Mucosa of rectum (tissue), 2 donors: ENCODE results near the gene RGS17.

ENCODE experiments used
- H3K27ac ChIP-seq, 2 donors: one replicate each; pipeline ENCODE4 v1.7.0; 2013; ENCODE audit warnings: inconsistent platforms in 2 of 2, low read depth in 2 of 2, low read length in 2 of 2
- H3K27me3 ChIP-seq, 2 donors: one replicate each; pipeline ENCODE4 v1.7.0; 2013; ENCODE audit warnings: low read length in 2 of 2; ENCODE audit not compliant: control insufficient read depth in 2 of 2, insufficient read depth in 2 of 2
- H3K36me3 ChIP-seq, 2 donors: one replicate each; pipeline ENCODE4 v1.7.0; 2013; ENCODE audit warnings: low read length in 2 of 2; ENCODE audit not compliant: control insufficient read depth in 2 of 2, insufficient read depth in 2 of 2
- H3K4me1 ChIP-seq, 2 donors: one replicate each; pipeline ENCODE4 v1.7.0; 2013; ENCODE audit warnings: low read length in 2 of 2, mild to moderate bottlenecking in 1 of 2; ENCODE audit not compliant: control insufficient read depth in 2 of 2, insufficient read depth in 2 of 2
- H3K4me3 ChIP-seq, 2 donors: one replicate each; pipeline ENCODE4 v1.7.0; 2013; ENCODE audit warnings: low read length in 2 of 2
- H3K9ac ChIP-seq, 2 donors: one replicate each; pipeline ENCODE4 v1.7.0; 2013; ENCODE audit warnings: low read length in 2 of 2, low read depth in 1 of 2, mild to moderate bottlenecking in 1 of 2
- H3K9me3 ChIP-seq, 2 donors: one replicate each; pipeline ENCODE4 v1.7.0; 2013; ENCODE audit warnings: low read length in 2 of 2; ENCODE audit not compliant: control insufficient read depth in 2 of 2
- donor health status: healthy.
- donor health status: Normal muscosa, but diverticular disease.

RGS17 gene

GRCh38 chr6:153104220-153104619, 26.9 kb downstream of the RGS17 start:
- Histone ChIP-seq H3K4me3 (no peak overlapping the region), H3K9me3 (no peaks in the 10 kb centered on the region), H3K4me1 (no peaks in the 10 kb centered on the region), H3K36me3 (no peaks in the 10 kb centered on the region), H3K27ac (no peak overlapping the region), H3K27me3 (no peaks in the 10 kb centered on the region), H3K9ac (no peak overlapping the region)

GRCh38 chr6:153103319-153103655, 27.8 kb downstream of the RGS17 start:
- H3K36me3 ChIP-seq: no peaks in the 10 kb centered on the region
- H3K4me3 ChIP-seq: no peak overlapping the region
- no peaks in the 10 kb centered on the region for H3K9me3 ChIP-seq
- no peaks in the 10 kb centered on the region for H3K27me3 ChIP-seq
- no peak overlapping the region for H3K27ac ChIP-seq
- no peaks in the 10 kb centered on the region for H3K4me1 ChIP-seq
- no peak overlapping the region for H3K9ac ChIP-seq

- H3K4me1 ChIP-seq: no peaks in the 10 kb centered on the region
Observed at GRCh38 chr6:153102605-153103318, 28.3 kb downstream of the RGS17 start.

GRCh38 chr6:153101461-153101860, 29.6 kb downstream of the RGS17 start:
- H3K36me3 ChIP-seq: no peaks in the 10 kb centered on the region
- H3K4me1 ChIP-seq: no peaks in the 10 kb centered on the region
- H3K27ac ChIP-seq: no peak overlapping the region
- no peaks in the 10 kb centered on the region for H3K27me3 ChIP-seq
- H3K9ac ChIP-seq: no peak overlapping the region
- H3K9me3 ChIP-seq: no peaks in the 10 kb centered on the region
- H3K4me3 ChIP-seq: no peak overlapping the region

More at GRCh38 chr6:153102605-153103318, 28.3 kb downstream of the RGS17 start:
- Histone ChIP-seq H3K27ac (no peak overlapping the region), H3K36me3 (no peaks in the 10 kb centered on the region), H3K9ac (no peak overlapping the region), H3K4me3 (no peak overlapping the region), H3K27me3 (no peaks in the 10 kb centered on the region), H3K9me3 (no peaks in the 10 kb centered on the region)

GRCh38 chr6:153099636-153100035, 31.4 kb downstream of the RGS17 start:
- H3K9me3 ChIP-seq: no peaks in the 10 kb centered on the region
- no peak overlapping the region for H3K27ac ChIP-seq
- H3K27me3 ChIP-seq: no peaks in the 10 kb centered on the region
- H3K36me3 ChIP-seq: no peaks in the 10 kb centered on the region
- no peaks in the 10 kb centered on the region for H3K4me1 ChIP-seq
- H3K9ac ChIP-seq: no peak overlapping the region
- peak overlapping the region in 1 of 2 donors; percentile 7 for H3K4me3 ChIP-seq

GRCh38 chr6:153096792-153097191, 34.3 kb downstream of the RGS17 start:
- Histone ChIP-seq H3K9me3 (no peaks in the 10 kb centered on the region), H3K9ac (no peak overlapping the region), H3K36me3 (no peaks in the 10 kb centered on the region), H3K4me1 (no peaks in the 10 kb centered on the region), H3K27ac (no peak overlapping the region), H3K27me3 (no peaks in the 10 kb centered on the region), H3K4me3 (no peak overlapping the region)

GRCh38 chr6:153096031-153096430, 35.1 kb downstream of the RGS17 start:
- Histone ChIP-seq H3K4me3 (no peak overlapping the region), H3K27ac (no peak overlapping the region)

GRCh38 chr6:153092082-153093013, 38.7 kb downstream of the RGS17 start:
- peak overlapping the region in 1 of 2 donors; percentile 14 for H3K27ac ChIP-seq
- no peaks in the 10 kb centered on the region for H3K4me1 ChIP-seq
- H3K9me3 ChIP-seq: no peaks in the 10 kb centered on the region
- H3K9ac ChIP-seq: no peak overlapping the region
- H3K27me3 ChIP-seq: no peaks in the 10 kb centered on the region
- no peak overlapping the region for H3K4me3 ChIP-seq
- no peaks in the 10 kb centered on the region for H3K36me3 ChIP-seq

More at GRCh38 chr6:153096031-153096430, 35.1 kb downstream of the RGS17 start:
- no peaks in the 10 kb centered on the region for H3K36me3 ChIP-seq
- no peaks in the 10 kb centered on the region for H3K4me1 ChIP-seq
- H3K9me3 ChIP-seq: no peaks in the 10 kb centered on the region
- no peaks in the 10 kb centered on the region for H3K27me3 ChIP-seq
- H3K9ac ChIP-seq: no peak overlapping the region

GRCh38 chr6:153090241-153090930, 40.7 kb downstream of the RGS17 start:
- H3K9ac ChIP-seq: no peak overlapping the region
- H3K27me3 ChIP-seq: no peaks in the 10 kb centered on the region
- H3K4me1 ChIP-seq: peaks cover 0 to 2% of the 10 kb centered on the region in 2 donors
- H3K36me3 ChIP-seq: no peaks in the 10 kb centered on the region
- H3K9me3 ChIP-seq: no peaks in the 10 kb centered on the region
- no peak overlapping the region for H3K4me3 ChIP-seq
- no peak overlapping the region for H3K27ac ChIP-seq

- no peak overlapping the region for H3K4me3 ChIP-seq
- H3K9ac ChIP-seq: no peak overlapping the region
- H3K9me3 ChIP-seq: no peaks in the 10 kb centered on the region
- H3K36me3 ChIP-seq: no peaks in the 10 kb centered on the region
- no peak overlapping the region for H3K27ac ChIP-seq
- H3K4me1 ChIP-seq: peaks cover 0 to 5% of the 10 kb centered on the region in 2 donors
- no peaks in the 10 kb centered on the region for H3K27me3 ChIP-seq
Observed at GRCh38 chr6:153088796-153089195, 42.3 kb downstream of the RGS17 start.
